Measurements from ENCODE around the gene PRX. TPM values are rescaled to one million over a fixed set of nuclear protein-coding genes. Genes with fewer than 3 reads are reported as not detected.
A peak's percentile ranks its signal among the peaks of the same experiment; 100 is the strongest.

Gene PRX
- total RNA-seq, 1 experiment from 2014 or later: 4.8 TPM

GRCh38 chr19:40444000-40444824 is 31.0 kb upstream of the PRX start, which contains the start of gene SERTAD3:
SERTAD3 (minus strand) TSS chr19:40444335; CDS start chr19:40442080, 2,255 bp downstream.
- ChIA-PET CTCF (interaction anchor here (1.3 to 1.4 kb wide), 2 partner anchors 21 to 159 kb away, joined by 4 to 6 read pairs; partner anchors contain the start of gene BLVRB), RAD21 (ENCODE audit: low non-redundant PET in 1 of 2, low total read pairs in 2 of 2, uncharacterized antibody in 2 of 2, unreplicated experiment in 2 of 2) (no interaction called here), POLR2A (interaction anchor here (1.1 to 3.1 kb wide), 6 partner anchors 9 to 26 kb away, joined by 3 to 24 read pairs (median 6); partner anchors contain the start of genes BLVRB and SERTAD1)
- H3K4me3 ChIP-seq (replicated peaks in 1 of 2; ENCODE audit: low read depth in 1 of 2, low read length in 2 of 2): peak within 1 kb of the TSS; percentile 71 to 100
- H3K9me2 ChIP-seq (ENCODE audit: insufficient read depth): no peaks in the 10 kb centered on the region
- H3K9ac ChIP-seq (ENCODE audit: low read length): peak within 1 kb of the TSS; percentile 85
- intact Hi-C loops (cut with micrococcal nuclease): loop anchor here (1.0 kb wide), 1 partner anchor 19 kb away; the partner anchor contains the start of gene SERTAD1
- no peaks in the 10 kb centered on the region for H3K9me3 ChIP-seq (ENCODE audit: control insufficient read depth in 1 of 2, insufficient read depth in 1 of 2, low read depth in 1 of 2, low read length in 2 of 2)
- H4K20me1 ChIP-seq (ENCODE audit: insufficient read depth): no peaks in the 10 kb centered on the region
- DNase-seq (ENCODE audit: low read depth, low spot score) (peak; percentile 85), ATAC-seq (peak; percentile 75)
- H3K79me2 ChIP-seq (ENCODE audit: insufficient read depth, low read length): peaks cover 30% of the 10 kb centered on the region
- peak within 1 kb of the TSS; percentile 97 for H3K27ac ChIP-seq (ENCODE audit: low read depth, low read length)
- peaks cover 19 to 20% of the 10 kb centered on the region in 2 experiments; a peak in 3 of 4 replicates for H3K36me3 ChIP-seq (ENCODE audit: control insufficient read depth in 1 of 2, insufficient read depth in 2 of 2, low read length in 2 of 2)
- peaks cover 21 to 31% of the 10 kb centered on the region in 2 experiments for H3K4me1 ChIP-seq (ENCODE audit: control insufficient read depth in 1 of 2, insufficient read depth in 2 of 2, low read length in 2 of 2)
- peak within 1 kb of the TSS; percentile 85 for H2AFZ ChIP-seq (ENCODE audit: low read depth, low read length, poor library complexity, severe bottlenecking)
- no peak for TF ChIP-seq EZH2 (IDR thresholded peaks at IDR 0.05)
- no peak for TF ChIP-seq RAD21 (IDR thresholded peaks at IDR 0.05; ENCODE audit: low read depth)
- no peak for TF ChIP-seq YY1 (IDR thresholded peaks at IDR 0.05; ENCODE audit: extremely low read depth, insufficient replicate concordance, low read depth, low read length)
- TF ChIP-seq SIN3A (IDR thresholded peaks at IDR 0.05; ENCODE audit: low read depth): peak; percentile 58; the same call in 1 of the 2 replicates
- peak; percentile 77 for TF ChIP-seq EGR1 (IDR thresholded peaks at IDR 0.05; ENCODE audit: low read depth)
- peak; percentile 73; the same call in 1 of the 2 replicates for TF ChIP-seq SRF (IDR thresholded peaks at IDR 0.05; ENCODE audit: low read depth)
- peak; percentile 92 for TF ChIP-seq POLR2AphosphoS5 (IDR thresholded peaks at IDR 0.05; ENCODE audit: low read depth, low read length)
- TF ChIP-seq FOSL1 (IDR thresholded peaks at IDR 0.05; ENCODE audit: low read depth): no peak
- TF ChIP-seq POLR2A (IDR thresholded peaks at IDR 0.05; ENCODE audit: borderline replicate concordance, extremely low read depth, insufficient read depth, insufficient read length): peak; percentile 71
- TF ChIP-seq EZH2phosphoT487 (IDR thresholded peaks at IDR 0.05; ENCODE audit: borderline replicate concordance): no peak
- peak; percentile 86 for TF ChIP-seq SP1 (IDR thresholded peaks at IDR 0.05; ENCODE audit: low read depth)
- H3K4me2 ChIP-seq (ENCODE audit: low read length): peak within 1 kb of the TSS; percentile 89
- BruUV-seq (replicated peaks): no TSS peak
- no peaks in the 10 kb centered on the region for H3K27me3 ChIP-seq (ENCODE audit: insufficient read depth, low read length)
